Endothelial cell of umbilical vein (primary cell): ENCODE results near the gene SAPCD2. TPM values are rescaled to one million over a fixed set of nuclear protein-coding genes. Genes with fewer than 3 reads are reported as not detected.

Experiments
- BruUV-seq: library from RNA; stranded (reverse); fragments of 400-500 nt; replicated peaks from 2 replicates; lab custom pipeline; 2021; lab: Mats Ljungman, UMichigan
- CTCF ChIA-PET: fragments of 300-600, 350-600 bp; sonication (Branson Sonifier 250); formaldehyde crosslinking; loops from one replicate; lab custom pipeline; 2021; ENCODE audit warnings: antibody characterized with exemption, inconsistent platforms; lab: Charles Lee
- POLR2A ChIA-PET: fragments of 300-600, 350-600 bp; sonication (Branson Sonifier 250); formaldehyde crosslinking; loops from one replicate; lab custom pipeline; 2021; ENCODE audit warnings: antibody characterized with exemption, inconsistent platforms; lab: Charles Lee
- DNase-seq: peaks from one replicate; pipeline ENCODE4 v3.0.0-alpha.2; 2011; ENCODE audit warnings: low read depth, low spot score
- FAIRE-seq: peaks from 2 replicates; lab custom pipeline; 2011; peaks lifted over from hg19 to GRCh38; lab: Jason Lieb, UNC
- H2AFZ ChIP-seq: 2 replicates; pipeline ENCODE4 v1.6.0; 2012; ENCODE audit warnings: low read depth, low read length, control low read depth, inconsistent platforms
- H3K27ac ChIP-seq: 2 replicates; pipeline ENCODE4 v1.5.1; 2011; ENCODE audit warnings: low read depth, mild to moderate bottlenecking, control low read depth, low read length, moderate library complexity; ENCODE audit not compliant: insufficient read depth
- H3K27me3 ChIP-seq, 2 experiments: 2 replicates each; pipeline versions ENCODE4 v1.6.0 to v1.6.1; 2011; ENCODE audit warnings: low read length in 2 of 2, mixed read lengths in 1 of 2; ENCODE audit not compliant: control insufficient read depth in 2 of 2, insufficient read depth in 2 of 2
- H3K36me3 ChIP-seq, 2 experiments: 2 replicates in 1 of 2; 3 replicates in 1 of 2; pipeline ENCODE4 v1.5.1; 2011; ENCODE audit warnings: low read length in 2 of 2, mild to moderate bottlenecking in 1 of 2, moderate library complexity in 1 of 2; ENCODE audit not compliant: control insufficient read depth in 2 of 2, insufficient read depth in 2 of 2; ENCODE audit errors: extremely low read depth in 1 of 2
- H3K4me1 ChIP-seq: 3 replicates; pipeline ENCODE4 v1.5.1; 2011; ENCODE audit warnings: mild to moderate bottlenecking, low read length; ENCODE audit not compliant: control insufficient read depth, insufficient read depth; ENCODE audit errors: extremely low read depth
- H3K4me2 ChIP-seq: 2 replicates; pipeline ENCODE4 v1.6.1; 2011; ENCODE audit warnings: low read length, control low read depth, mixed read lengths; ENCODE audit not compliant: insufficient read depth
- H3K4me3 ChIP-seq, 3 experiments: fragments of 200-600 bp in 1 of 3; sonication (generic), shearing (Covaris generic) in 1 of 3; replicated peaks in 1 of 3; 2 replicates each; pipeline ENCODE4 v1.5.1; 2011 to 2016; ENCODE audit warnings: control low read depth in 3 of 3, low read length in 3 of 3, mild to moderate bottlenecking in 2 of 3, inconsistent platforms in 1 of 3, low read depth in 1 of 3, moderate library complexity in 1 of 3; ENCODE audit not compliant: insufficient read depth in 1 of 3
- H3K79me2 ChIP-seq: 2 replicates; pipeline ENCODE4 v1.6.0; 2012; ENCODE audit warnings: low read length, inconsistent platforms; ENCODE audit not compliant: control insufficient read depth, insufficient read depth
- H3K9ac ChIP-seq: replicated peaks from 2 replicates; pipeline ENCODE3; 2011; ENCODE audit warnings: low read length, control low read depth; ENCODE audit not compliant: insufficient read depth; ENCODE audit errors: extremely low read depth
- H3K9me1 ChIP-seq: replicated peaks from 3 replicates; pipeline ENCODE4 v1.6.0; 2011; ENCODE audit warnings: mild to moderate bottlenecking, low read length; ENCODE audit not compliant: control insufficient read depth, insufficient read depth; ENCODE audit errors: extremely low read depth
- H3K9me3 ChIP-seq: replicated peaks from 2 replicates; pipeline ENCODE4 v1.5.1; 2012; ENCODE audit warnings: low read length, inconsistent platforms; ENCODE audit not compliant: control insufficient read depth, insufficient read depth
- H4K20me1 ChIP-seq: replicated peaks from 2 replicates; pipeline ENCODE3; 2011; ENCODE audit warnings: mild to moderate bottlenecking, low read length; ENCODE audit not compliant: control insufficient read depth, insufficient read depth; ENCODE audit errors: extremely low read depth
- CTCF ChIP-seq, 2 donors: IDR thresholded peaks; 1 replicate in 1 of 2; 2 replicates in 1 of 2; pipeline ENCODE4 v1.5.1; 2011; ENCODE audit warnings: low read length in 2 of 2, mild to moderate bottlenecking in 2 of 2, moderate library complexity in 2 of 2, control low read depth in 1 of 2, inconsistent platforms in 1 of 2, low read depth in 1 of 2; ENCODE audit not compliant: insufficient read depth in 1 of 2; ENCODE audit errors: extremely low read depth in 1 of 2
- MYC ChIP-seq: IDR thresholded peaks from one replicate; pipeline ENCODE4 v1.6.1; 2011; ENCODE audit warnings: mild to moderate bottlenecking, low read depth, low read length
- dilution Hi-C: fragments of 300-500 bp; cut with MboI; formaldehyde crosslinking; loops from one replicate; pipeline ENCODE4 v1.15.0; 2019; ENCODE audit warnings: low sequenced_read_pairs; ENCODE audit not compliant: extremely low pct_ligation_motif_present
- intact Hi-C: fragments of 100-400 bp; cut with micrococcal nuclease; formaldehyde crosslinking; loops from one replicate; pipeline ENCODE4 v1.10.0; 2022
- polyA plus RNA-seq, 4 experiments: library from polyadenylated mRNA; depleted of rRNA in 3 of 4; stranded (reverse) in 3 of 4; unstranded in 1 of 4; fragments of >200 nt; gene quantifications; 2 replicates each; pipeline versions ENCODE4 v1.2.1 to v1.2.3, GENCODE V29; 2011 to 2012; ENCODE audit warnings: missing spikeins in 1 of 4
- total RNA-seq: library from RNA; stranded (reverse); gene quantifications from 2 replicates; pipeline ENCODE4 v1.2.3, GENCODE V29; 2021

The SAPCD2 gene
- total and polyA plus RNA-seq, 2 donors (not counting 3 experiments of a cell fraction or from before 2014, with no cell fraction given), result 11.5 to 27.8 TPM

- Histone ChIP-seq H3K9ac (no peak overlapping the region), H3K27me3 (no peaks in the 10 kb centered on the region), H4K20me1 (no peaks in the 10 kb centered on the region), H3K79me2 (peaks cover 9% of the 10 kb centered on the region), H3K4me2 (no peak overlapping the region), H3K4me1 (peaks cover 11% of the 10 kb centered on the region), H3K9me3 (no peaks in the 10 kb centered on the region), H2AFZ (no peak overlapping the region), H3K27ac (no peak overlapping the region), H3K36me3 (no peaks in the 10 kb centered on the region), H3K4me3 (no peak overlapping the region), H3K9me1 (no peaks in the 10 kb centered on the region)
- DNase-seq (peak; percentile 74), FAIRE-seq (peak; percentile 78)
- dilution Hi-C loops (no loop called here), intact Hi-C loops (loop anchor here (1.0 kb wide), 1 partner anchor 22 kb away; the partner anchor contains the start of gene NPDC1)
- ChIA-PET CTCF (interaction anchor here (0.9 to 8.0 kb wide), 17 partner anchors 9 to 288 kb away, joined by 3 to 152 read pairs (median 6); partner anchors contain the start of genes MAN1B1, NPDC1, RNF224 and UAP1L1), POLR2A (interaction anchor here (0.7 kb wide), 1 partner anchor 341 kb away, joined by 7 read pairs; no protein-coding TSS in a partner anchor)
- TF ChIP-seq CTCF (IDR thresholded peaks at IDR 0.05; ENCODE audit: extremely low read depth in 1 of 2, insufficient read depth in 1 of 2, low read depth in 1 of 2, low read length in 2 of 2) (peak; percentile 78 to 89), MYC (no peak)
- no TSS peak for BruUV-seq
Observed at GRCh38 chr9:137067860-137068538, 2.4 kb downstream of the SAPCD2 start.
